Dermis microvascular lymphatic vessel endothelial cell (primary cell): ENCODE measurements around the gene CFAP73. TPM values are rescaled to one million over a fixed set of nuclear protein-coding genes. Genes with fewer than 3 reads are reported as not detected.

Experiments
- DNase-seq, 2 donors: peaks; one replicate each; pipeline versions ENCODE4 v3.0.0 to v3.0.0-alpha.2; 2010; ENCODE audit warnings: low read depth in 2 of 2
- total RNA-seq: library from RNA; depleted of rRNA; stranded (reverse); fragments of >200 nt; gene quantifications from 2 replicates; pipeline ENCODE4 v1.2.1, GENCODE V29; 2014

CFAP73 gene
- total RNA-seq, 1 donor from 2014 or later: not detected

- no peak for DNase-seq
These were observed 13.5 kb downstream of the CFAP73 start for GRCh38 chr12:113163030-113163360.

- no peak for DNase-seq
These were observed 14.5 kb downstream of the CFAP73 start for GRCh38 chr12:113164014-113164413.

DNA sequence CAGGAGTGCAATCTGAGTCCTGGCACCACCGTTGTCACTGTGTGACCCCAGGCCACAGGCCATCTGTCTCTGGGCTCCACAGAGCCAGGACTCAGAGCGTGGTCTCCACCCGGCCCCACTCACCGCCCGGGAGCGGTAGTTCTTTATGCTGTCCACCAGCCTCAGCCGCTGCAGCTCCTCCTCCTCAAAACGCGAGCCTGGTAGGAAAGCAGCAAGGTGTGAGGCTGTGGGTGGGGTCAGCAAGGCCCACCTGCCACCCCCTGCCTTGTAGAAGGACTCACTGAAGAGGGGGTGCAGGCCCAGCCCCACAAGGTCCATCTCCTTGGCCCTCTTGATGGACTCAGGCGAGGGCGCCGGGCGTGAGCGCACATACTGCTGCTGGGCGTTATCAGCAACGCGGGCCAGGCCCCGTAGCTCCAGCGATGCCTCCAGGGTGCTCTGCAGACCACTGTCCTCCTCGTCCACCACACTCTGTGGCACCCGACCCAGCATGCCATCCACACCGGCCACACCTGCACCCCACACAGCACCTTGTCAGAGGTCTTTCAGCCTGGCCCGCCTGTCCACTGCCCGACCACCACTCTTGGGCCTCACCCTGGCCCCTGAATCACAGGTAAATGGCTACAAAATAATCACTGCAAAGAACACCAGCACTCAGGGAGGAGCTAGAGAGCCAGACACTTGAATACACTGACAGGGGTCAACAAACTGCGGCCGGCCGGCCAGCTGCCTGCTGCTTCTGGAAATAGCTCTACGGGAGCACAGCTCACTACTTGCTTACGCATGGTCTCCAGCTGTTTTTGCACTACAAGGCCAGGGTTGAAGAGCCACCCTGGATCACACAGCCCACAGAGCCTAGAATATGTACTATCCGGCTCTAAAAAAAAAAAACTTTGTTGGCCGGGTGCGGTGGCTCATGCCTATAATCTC lies 16.3 kb downstream of the CFAP73 start:
- DNase-seq: no peak

DNA sequence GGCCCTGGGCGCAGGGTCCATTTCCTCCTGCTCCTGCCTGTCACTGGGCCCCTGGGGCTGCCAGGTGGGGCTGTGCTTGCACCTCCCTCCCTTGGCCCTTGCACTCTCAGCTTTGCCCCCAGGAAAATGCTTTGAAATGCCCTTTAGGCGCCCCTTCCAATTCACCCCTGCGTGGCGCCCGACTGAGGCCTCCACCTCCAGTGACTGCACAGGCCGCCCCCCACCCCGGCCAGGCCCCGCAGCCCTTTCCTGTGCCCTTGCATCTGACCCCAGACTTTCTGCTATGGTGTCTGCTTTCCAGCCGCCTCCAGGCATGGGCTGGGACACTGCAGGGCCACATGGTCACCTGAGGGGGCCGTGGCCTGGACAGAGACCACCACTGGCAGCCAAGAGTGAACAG lies 18.3 kb downstream of the CFAP73 start:
- no peak for DNase-seq

DNA sequence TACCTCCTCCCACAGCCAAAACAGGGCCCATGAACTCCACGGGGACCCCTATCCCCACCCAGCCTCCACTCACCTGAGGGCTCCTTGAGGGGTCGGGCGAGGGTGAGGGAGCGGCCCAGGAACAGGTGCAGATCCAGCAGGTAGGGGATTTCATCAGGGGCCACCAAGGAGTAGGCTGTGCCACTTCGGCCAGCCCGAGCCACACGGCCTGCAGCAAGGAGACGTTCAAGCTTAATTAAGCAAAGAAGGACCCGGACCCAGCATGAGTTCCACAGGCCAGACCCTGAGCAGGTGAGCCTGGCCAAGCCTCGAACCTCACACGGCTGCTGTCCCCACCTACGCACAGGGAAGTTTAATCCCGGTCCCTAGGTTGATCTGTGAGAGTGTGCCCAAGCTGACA lies 20.2 kb downstream of the CFAP73 start:
- no peak for DNase-seq

DNA sequence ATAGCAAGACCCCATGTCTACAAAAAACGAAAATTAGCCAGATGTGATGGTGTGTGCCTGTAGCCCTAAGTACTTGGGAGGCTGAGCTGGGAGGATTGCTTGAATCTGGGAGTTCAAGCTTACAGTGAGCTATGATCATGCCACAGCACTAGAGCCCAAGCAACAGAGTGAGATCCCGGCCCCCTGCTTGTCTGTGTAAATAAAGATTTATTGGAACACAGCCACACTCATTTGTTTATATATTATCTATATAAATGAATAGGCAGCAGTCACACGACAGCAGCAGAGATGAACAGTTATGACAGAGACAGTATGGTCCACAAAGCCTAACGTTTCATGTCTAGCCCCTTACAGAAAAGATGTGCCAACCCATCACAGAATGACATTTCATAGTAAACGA lies 20.9 kb downstream of the CFAP73 start:
- no peak for DNase-seq

DNA sequence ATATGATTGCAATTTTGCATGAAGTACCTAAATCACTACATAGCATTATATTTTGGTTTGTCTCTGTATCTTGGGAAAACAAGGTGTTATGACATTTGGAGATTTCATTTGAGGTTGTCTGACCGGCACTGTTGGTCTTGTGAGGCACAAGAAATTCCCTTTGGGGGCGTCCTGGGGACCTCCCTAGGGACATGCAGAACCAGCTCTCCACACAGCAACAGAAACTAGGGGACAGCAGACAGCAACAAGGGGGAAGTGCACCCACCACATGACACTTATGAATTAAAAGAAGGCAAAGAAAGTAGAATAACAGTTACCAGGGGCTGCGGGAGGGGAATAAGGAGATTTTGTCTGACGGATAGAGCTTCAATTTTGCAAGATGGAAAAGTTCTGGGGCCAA lies 21.4 kb downstream of the CFAP73 start:
- no peak for DNase-seq

DNA sequence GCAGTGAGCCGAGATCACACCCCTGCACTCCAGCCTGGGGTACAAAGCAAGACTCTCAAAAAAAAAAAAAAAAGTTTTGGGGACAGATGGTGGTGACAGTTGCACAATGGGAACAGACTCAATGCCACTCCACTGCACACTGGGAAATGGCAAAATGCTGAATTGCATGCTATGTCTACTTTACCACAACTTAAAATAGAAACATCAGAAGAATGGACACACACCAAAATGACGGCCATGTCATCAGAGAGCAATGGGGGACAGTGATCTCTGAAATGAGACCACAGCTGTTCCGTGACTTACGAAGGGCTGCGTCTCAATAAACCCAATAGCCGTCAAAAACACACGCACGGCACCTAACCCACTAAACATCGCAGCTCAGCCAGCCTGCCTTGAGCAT lies 22.0 kb downstream of the CFAP73 start:
- no peak for DNase-seq

GRCh38 chr12:113172185-113172584 lies 22.7 kb downstream of the CFAP73 start:
- DNase-seq: no peak

GRCh38 chr12:113173081-113173698 lies 23.7 kb downstream of the CFAP73 start:
- no peak for DNase-seq

DNA sequence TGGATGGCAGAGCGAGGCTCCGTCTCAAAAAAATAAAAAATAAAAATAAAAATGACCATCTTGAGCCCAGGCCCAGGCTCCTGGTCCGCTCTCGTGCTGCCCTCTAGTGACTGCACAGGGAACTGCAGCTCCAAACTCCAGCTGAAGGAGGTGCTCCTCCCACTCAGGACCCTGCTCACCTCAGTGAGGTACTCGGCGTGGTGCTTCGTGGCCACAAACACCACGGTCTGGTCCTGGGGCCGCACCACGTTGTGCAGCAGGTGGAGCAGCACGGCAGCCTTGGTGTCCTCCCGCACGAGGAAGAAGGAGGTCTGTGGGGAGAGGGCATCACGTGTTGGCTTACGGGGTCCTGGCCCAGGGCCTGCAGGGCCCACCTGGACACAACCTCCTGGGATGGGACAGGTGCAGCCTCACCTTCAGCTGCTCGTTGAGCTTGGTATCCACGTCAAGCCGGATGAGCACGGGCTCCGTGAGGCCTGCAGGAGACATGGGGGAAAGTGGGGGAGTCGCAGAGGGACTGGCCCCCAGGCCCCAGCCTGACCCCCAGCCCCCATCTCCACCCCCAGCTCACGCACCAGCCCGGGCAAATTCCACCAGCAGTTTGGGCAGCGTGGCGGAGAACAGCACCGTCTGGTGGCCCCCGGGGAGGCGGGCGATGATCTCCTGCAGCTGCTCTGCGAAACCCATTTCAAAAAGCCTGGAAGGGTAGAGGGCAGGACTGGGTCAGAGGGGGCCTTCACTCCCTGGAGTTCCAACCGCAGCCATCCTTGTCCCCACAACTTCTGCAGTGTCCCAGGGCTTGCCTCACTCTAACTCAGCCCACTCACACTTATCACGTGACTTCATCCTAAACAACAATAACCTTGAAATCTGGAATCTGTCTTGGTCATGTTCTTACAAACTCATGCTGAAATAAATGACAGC lies 25.2 kb downstream of the CFAP73 start:
- DNase-seq: peak; percentile 22 to 62

GRCh38 chr12:113179023-113179422 lies 29.5 kb downstream of the CFAP73 start:
- no peak for DNase-seq

DNA sequence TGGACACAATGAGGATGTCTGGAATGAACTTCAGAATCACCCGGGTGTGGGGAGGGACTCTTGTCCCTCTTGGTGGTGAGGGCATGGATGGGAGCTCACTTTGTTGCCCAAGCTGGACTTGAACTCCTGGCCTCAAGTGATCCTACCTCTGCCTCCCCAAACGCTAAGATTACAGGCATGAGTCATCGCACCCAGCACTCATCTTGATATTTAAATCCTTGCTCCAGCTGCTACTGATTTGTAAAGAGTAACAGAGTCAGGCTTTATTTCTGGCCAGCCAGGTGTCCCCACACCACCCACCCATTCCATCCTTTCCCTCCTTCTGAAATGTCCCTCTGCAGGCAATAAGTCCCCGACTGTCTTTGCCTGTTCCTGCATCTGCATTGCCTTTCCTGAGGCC lies 30.8 kb downstream of the CFAP73 start:
- no peak for DNase-seq

DNA sequence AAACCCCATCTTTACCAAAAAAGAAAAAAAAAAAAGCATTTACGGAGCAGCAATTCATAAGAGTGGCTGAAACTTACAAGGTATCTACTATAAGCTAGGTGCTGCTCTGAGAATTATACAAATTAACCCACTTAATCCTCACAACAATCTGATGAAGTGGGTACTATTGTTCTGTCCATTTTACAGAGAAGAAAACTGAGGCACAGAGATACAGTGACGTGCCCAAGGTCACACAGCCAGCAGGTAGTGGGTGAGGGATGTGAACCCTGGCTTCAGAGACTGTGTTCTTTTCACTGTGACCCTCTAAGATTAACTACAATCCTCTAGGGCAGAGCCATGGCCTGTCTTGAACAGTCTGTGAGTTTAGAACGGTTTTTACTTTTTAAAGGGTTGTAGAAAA lies 32.5 kb downstream of the CFAP73 start:
- no peak for DNase-seq

- no peak for DNase-seq
These were observed 33.6 kb downstream of the CFAP73 start for GRCh38 chr12:113183030-113183589.

DNA sequence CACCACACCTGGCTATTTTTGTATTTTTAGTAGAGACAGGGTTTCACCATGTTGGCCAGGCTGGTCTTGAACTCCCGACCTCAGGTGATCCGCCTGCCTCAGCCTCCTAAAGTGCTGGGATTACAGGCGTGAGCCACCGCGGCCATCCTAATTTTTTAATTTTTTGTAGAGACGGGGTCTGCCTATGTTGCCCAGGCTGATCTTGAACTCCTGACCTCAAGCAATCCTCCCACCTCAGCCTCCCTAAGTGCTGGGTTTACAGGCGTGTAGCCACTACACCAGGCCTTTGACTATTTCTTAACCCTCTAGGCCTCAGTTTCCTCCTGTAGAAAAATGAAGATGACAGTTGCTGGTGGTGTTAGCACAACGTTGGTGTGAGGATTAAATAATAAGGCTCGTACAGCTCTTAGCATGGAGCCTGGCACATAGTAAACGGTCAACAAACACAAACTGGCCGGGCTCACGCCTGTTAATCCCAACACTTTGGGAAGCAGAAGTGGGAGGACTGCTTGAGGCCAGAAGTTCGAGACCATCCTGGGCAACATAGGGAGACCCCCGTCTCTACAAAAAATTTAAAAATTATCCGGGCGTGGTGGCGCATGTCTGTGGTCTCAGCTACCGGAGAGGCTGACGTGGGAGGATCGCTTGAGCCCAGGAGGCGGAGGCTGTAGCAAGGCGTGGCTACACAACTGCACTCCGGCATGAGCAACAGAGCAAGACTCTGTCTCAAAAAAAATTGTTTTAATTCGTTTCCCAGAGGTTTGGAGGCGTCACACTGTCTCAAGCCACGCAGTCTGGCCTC lies 34.8 kb downstream of the CFAP73 start:
- peak in 1 of 2 donors; percentile 42 for DNase-seq

- DNase-seq: peak; percentile 61 to 89
These were observed 35.3 kb downstream of the CFAP73 start for GRCh38 chr12:113184900-113185179.

DNA sequence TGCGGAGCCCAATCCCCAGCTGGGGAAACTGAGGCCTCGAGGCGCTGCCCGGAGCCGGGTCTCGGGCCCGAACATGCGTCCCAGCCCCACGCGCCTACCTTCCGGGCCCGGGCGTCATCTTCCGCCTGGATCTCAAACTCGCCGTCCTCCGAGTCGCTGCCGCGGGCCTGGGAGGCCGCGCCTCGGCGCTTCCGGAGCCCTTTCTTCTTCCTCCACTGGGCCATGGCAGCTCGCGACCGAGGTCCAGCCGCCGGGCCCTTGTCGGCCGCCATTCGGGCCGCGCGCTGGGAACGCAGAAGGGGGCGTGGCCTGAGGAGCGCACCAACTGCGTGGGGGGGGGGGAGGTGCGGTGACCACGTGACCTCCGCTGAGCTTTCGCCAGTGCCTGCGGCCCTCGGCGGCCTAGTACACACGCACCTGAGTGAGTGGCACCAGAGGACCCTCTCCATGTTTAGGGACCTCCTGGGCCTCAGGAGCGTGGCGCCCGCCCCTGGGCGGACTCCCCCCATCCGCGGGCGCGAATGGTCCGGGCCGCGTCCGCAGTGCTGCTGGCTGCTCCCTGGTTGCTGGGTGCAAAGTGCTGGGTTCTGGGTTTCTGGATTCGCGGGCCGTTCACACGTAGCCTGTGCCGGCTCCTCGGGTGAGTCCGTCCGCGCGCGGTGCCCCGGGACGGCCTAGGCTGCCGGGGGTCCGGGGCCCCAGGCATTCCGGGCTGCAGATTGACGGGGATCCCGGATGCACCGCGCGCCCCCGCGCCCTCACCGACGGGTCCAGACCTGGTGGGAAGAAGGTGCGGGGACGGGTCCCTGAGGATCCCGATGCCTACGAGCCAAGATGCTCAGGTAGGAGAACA lies 35.9 kb downstream of the CFAP73 start, which contains the start of the genes DDX54 and RITA1:
Gene DDX54, minus strand, starts transcription at position 299 of the 853 bp plus-strand sequence. Its CDS starts 27 bp downstream, at position 272.
Gene RITA1, plus strand, starts transcription at position 542 of the 853 bp plus-strand sequence. CDS start 1,026 bp downstream, outside the sequence.
- peak; percentile 53 to 85 for DNase-seq

DNA sequence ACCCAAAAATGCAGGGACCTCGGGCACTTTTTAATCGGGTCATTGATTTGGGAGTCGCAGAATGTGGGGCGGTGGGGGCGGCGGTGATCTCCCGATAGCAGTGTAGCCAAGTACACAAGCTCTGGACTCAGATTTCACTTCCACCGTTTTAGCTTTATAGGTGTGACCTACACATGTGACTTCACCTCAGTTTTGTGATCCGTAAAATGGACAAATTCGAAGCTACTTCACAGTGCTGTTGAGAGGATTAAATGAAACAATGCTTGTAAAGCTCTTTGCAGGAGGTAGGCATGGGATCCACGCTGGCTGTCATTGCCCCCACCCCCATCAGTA lies 36.5 kb downstream of the CFAP73 start:
- DNase-seq: peak; percentile 21 to 37
